ENCODE data around the gene EMX2.

GRCh38 chr10:117578999-117579590 lies 36.5 kb downstream of the EMX2 start:
- no peak for TF ChIP-seq CTCF (IDR thresholded peaks at IDR 0.05)
- no peak for TF ChIP-seq POLR2A (IDR thresholded peaks at IDR 0.05)
- no peak for TF ChIP-seq POLR2AphosphoS5 (IDR thresholded peaks at IDR 0.05; ENCODE audit: insufficient read depth in 1 of 2, low read depth in 1 of 2)

Measured in vagina (tissue), 2 donors.